Keratinocyte (primary cell): ENCODE results near the gene ATP5IF1. TPM values are rescaled to one million over a fixed set of nuclear protein-coding genes. Genes with fewer than 3 reads are reported as not detected.

Experiments used
- DNase-seq: peaks from one replicate; pipeline ENCODE4 v3.0.0-alpha.2; 2011; ENCODE audit warnings: low read depth, missing footprints, low spot score
- FAIRE-seq: peaks from 2 replicates; lab custom pipeline; 2011; peaks lifted over from hg19 to GRCh38; lab: Jason Lieb, UNC
- H2AFZ ChIP-seq: 2 replicates; pipeline ENCODE4 v1.6.0; 2012; ENCODE audit warnings: low read length, control low read depth, inconsistent platforms; ENCODE audit not compliant: control insufficient read depth
- H3K27ac ChIP-seq: 2 replicates; pipeline ENCODE4 v1.5.1; 2011; ENCODE audit warnings: low read length; ENCODE audit not compliant: control insufficient read depth, insufficient read depth
- H3K27me3 ChIP-seq: 3 replicates; pipeline ENCODE4 v1.6.0; 2011; ENCODE audit warnings: low read length; ENCODE audit not compliant: control insufficient read depth, insufficient read depth; ENCODE audit errors: extremely low read depth
- H3K36me3 ChIP-seq, 2 experiments: 2 replicates in 1 of 2; 3 replicates in 1 of 2; pipeline ENCODE4 v1.5.1; 2011; ENCODE audit warnings: low read length in 2 of 2, mild to moderate bottlenecking in 1 of 2; ENCODE audit not compliant: control insufficient read depth in 2 of 2, insufficient read depth in 2 of 2; ENCODE audit errors: extremely low read depth in 1 of 2
- H3K4me1 ChIP-seq: 3 replicates; pipeline ENCODE4 v1.5.1; 2011; ENCODE audit warnings: low read length; ENCODE audit not compliant: control insufficient read depth, insufficient read depth; ENCODE audit errors: extremely low read depth
- H3K4me2 ChIP-seq: 3 replicates; pipeline ENCODE4 v1.6.0; 2011; ENCODE audit warnings: low read depth, low read length; ENCODE audit not compliant: control insufficient read depth, insufficient read depth; ENCODE audit errors: extremely low read depth
- H3K4me3 ChIP-seq, 3 experiments: fragments of 200-600 bp in 1 of 3; sonication (generic) in 1 of 3; 2 replicates in 2 of 3; 3 replicates in 1 of 3; pipeline ENCODE4 v1.5.1; 2011 to 2016; ENCODE audit warnings: low read length in 3 of 3, mild to moderate bottlenecking in 3 of 3, control low read depth in 2 of 3, inconsistent platforms in 1 of 3, low read depth in 1 of 3, mixed read lengths in 1 of 3, mixed run types in 1 of 3, moderate library complexity in 1 of 3; ENCODE audit not compliant: control insufficient read depth in 2 of 3, insufficient read depth in 2 of 3; ENCODE audit errors: extremely low read depth in 1 of 3
- H3K79me2 ChIP-seq: 2 replicates; pipeline ENCODE4 v1.6.0; 2012; ENCODE audit warnings: low read length; ENCODE audit not compliant: control insufficient read depth, insufficient read depth
- H3K9ac ChIP-seq: 3 replicates; pipeline ENCODE4 v1.6.0; 2011; ENCODE audit warnings: low read length; ENCODE audit not compliant: control insufficient read depth, insufficient read depth; ENCODE audit errors: extremely low read depth
- H3K9me1 ChIP-seq: 3 replicates; pipeline ENCODE4 v1.6.0; 2011; ENCODE audit warnings: low read length; ENCODE audit not compliant: control insufficient read depth, insufficient read depth; ENCODE audit errors: extremely low read depth
- H3K9me3 ChIP-seq: 2 replicates; pipeline ENCODE4 v1.5.1; 2012; ENCODE audit warnings: low read depth, low read length; ENCODE audit not compliant: control insufficient read depth
- H4K20me1 ChIP-seq: 3 replicates; pipeline ENCODE4 v1.6.0; 2011; ENCODE audit warnings: low read length; ENCODE audit not compliant: control insufficient read depth, insufficient read depth; ENCODE audit errors: extremely low read depth
- EZH2 ChIP-seq: IDR thresholded peaks from one replicate; pipeline ENCODE4 v1.6.1; 2012; ENCODE audit warnings: inconsistent platforms, mild to moderate bottlenecking, low read length, moderate library complexity
- dilution Hi-C: fragments of 300-500 bp; cut with MboI; formaldehyde crosslinking; loops from one replicate; pipeline ENCODE4 v1.7.0; 2020; ENCODE audit warnings: low sequenced_read_pairs; ENCODE audit not compliant: extremely low pct_ligation_motif_present
- polyA plus RNA-seq, 5 experiments: library from polyadenylated mRNA; depleted of rRNA in 3 of 5; stranded (reverse) in 3 of 5; stranded (forward) in 1 of 5; unstranded in 1 of 5; fragments of >200 nt; gene quantifications; 1 replicate in 1 of 5; 2 replicates in 3 of 5; 3 replicates in 1 of 5; pipeline versions ENCODE4 v1.2.1 to v1.2.3, GENCODE V29; 2011 to 2012; ENCODE audit warnings: missing spikeins in 2 of 5, low read depth in 1 of 5, low replicate concordance in 1 of 5
- TF ChIP-seq, protein P1 (sequence below), 3 experiments: IDR thresholded peaks in 1 of 3; conservative IDR thresholded peaks in 1 of 3; optimal IDR thresholded peaks in 1 of 3; 2 replicates in 2 of 3; 3 replicates in 1 of 3; pipeline versions ENCODE3 to v1.5.1; 2011; ENCODE audit warnings: low read length in 3 of 3, mild to moderate bottlenecking in 3 of 3, moderate library complexity in 2 of 3, control low read depth in 1 of 3, inconsistent platforms in 1 of 3; ENCODE audit not compliant: insufficient read depth in 2 of 3; ENCODE audit errors: extremely low read depth in 1 of 3

ATP5IF1 gene
- polyA plus RNA-seq, 1 donor (not counting 4 experiments of a cell fraction or from before 2014, with no cell fraction given): 332 TPM

GRCh38 chr1:28272215-28272852 lies 36.4 kb downstream of the ATP5IF1 start:
- H3K4me1 ChIP-seq: no peaks in the 10 kb centered on the region
- H2AFZ ChIP-seq: no peak overlapping the region
- no peak for TF ChIP-seq EZH2
- TF ChIP-seq, protein P1, sequence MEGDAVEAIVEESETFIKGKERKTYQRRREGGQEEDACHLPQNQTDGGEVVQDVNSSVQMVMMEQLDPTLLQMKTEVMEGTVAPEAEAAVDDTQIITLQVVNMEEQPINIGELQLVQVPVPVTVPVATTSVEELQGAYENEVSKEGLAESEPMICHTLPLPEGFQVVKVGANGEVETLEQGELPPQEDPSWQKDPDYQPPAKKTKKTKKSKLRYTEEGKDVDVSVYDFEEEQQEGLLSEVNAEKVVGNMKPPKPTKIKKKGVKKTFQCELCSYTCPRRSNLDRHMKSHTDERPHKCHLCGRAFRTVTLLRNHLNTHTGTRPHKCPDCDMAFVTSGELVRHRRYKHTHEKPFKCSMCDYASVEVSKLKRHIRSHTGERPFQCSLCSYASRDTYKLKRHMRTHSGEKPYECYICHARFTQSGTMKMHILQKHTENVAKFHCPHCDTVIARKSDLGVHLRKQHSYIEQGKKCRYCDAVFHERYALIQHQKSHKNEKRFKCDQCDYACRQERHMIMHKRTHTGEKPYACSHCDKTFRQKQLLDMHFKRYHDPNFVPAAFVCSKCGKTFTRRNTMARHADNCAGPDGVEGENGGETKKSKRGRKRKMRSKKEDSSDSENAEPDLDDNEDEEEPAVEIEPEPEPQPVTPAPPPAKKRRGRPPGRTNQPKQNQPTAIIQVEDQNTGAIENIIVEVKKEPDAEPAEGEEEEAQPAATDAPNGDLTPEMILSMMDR (optimal IDR thresholded peaks at IDR 0.05 in 1 of 3, IDR thresholded peaks at IDR 0.05 in 1 of 3, conservative IDR thresholded peaks at IDR 0.05 in 1 of 3; ENCODE audit: extremely low read depth in 1 of 3, insufficient read depth in 2 of 3, low read length in 3 of 3): no peak
- H3K9me1 ChIP-seq: no peaks in the 10 kb centered on the region
- H3K4me3 ChIP-seq: no peak overlapping the region
- peaks cover 39 to 56% of the 10 kb centered on the region in 2 experiments for H3K36me3 ChIP-seq
- DNase-seq: no peak
- FAIRE-seq: no peak
- dilution Hi-C loops: no loop called here
- no peaks in the 10 kb centered on the region for H3K9me3 ChIP-seq
- no peaks in the 10 kb centered on the region for H3K27me3 ChIP-seq
- H3K79me2 ChIP-seq: peaks cover 32% of the 10 kb centered on the region
- no peak overlapping the region for H3K27ac ChIP-seq
- H3K4me2 ChIP-seq: no peak overlapping the region
- H4K20me1 ChIP-seq: peaks cover 24% of the 10 kb centered on the region
- H3K9ac ChIP-seq: no peak overlapping the region

DNA sequence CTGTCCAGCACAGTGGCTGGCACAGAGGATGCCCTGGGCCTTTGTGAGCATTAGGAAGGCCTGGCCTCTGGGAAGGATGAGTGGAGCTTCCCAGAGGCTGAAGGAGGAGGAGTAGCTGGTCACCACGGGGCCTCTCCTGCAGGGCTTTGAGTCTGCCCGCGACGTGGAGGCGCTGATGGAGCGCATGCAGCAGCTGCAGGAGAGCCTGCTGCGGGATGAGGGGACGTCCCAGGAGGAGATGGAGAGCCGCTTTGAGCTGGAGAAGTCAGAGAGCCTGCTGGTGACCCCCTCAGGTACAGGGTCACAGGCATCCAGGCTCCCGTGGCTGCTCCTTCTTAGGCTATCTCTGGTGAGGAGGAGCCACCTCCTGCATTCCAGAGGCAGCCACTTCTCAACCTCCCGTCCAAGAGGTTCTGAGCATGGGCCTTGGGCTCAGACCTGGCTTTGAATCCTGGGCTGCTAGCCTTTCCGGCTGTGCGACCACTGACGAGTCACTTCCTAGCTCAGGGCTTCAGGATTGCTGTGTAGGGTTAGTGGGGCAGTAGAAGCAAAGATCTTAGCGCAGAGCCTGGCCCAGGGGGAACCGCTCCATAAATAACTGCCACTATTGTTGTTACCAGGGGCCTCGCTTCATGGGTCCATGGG lies 37.4 kb downstream of the ATP5IF1 start:
- FAIRE-seq: no peak
- dilution Hi-C loops: no loop called here

More for the DNA sequence above, 37.4 kb downstream of the ATP5IF1 start:
- Histone ChIP-seq H3K27ac (no peak overlapping the region), H3K9ac (no peak overlapping the region), H3K9me3 (no peaks in the 10 kb centered on the region), H4K20me1 (peaks cover 14% of the 10 kb centered on the region), H3K4me3 (no peak overlapping the region), H2AFZ (no peak overlapping the region), H3K9me1 (no peaks in the 10 kb centered on the region), H3K36me3 (peaks cover 43 to 57% of the 10 kb centered on the region in 2 experiments), H3K4me1 (no peaks in the 10 kb centered on the region), H3K27me3 (no peaks in the 10 kb centered on the region), H3K79me2 (peaks cover 22% of the 10 kb centered on the region), H3K4me2 (no peak overlapping the region)
- TF ChIP-seq, protein P1 (optimal IDR thresholded peaks at IDR 0.05 in 1 of 3, IDR thresholded peaks at IDR 0.05 in 1 of 3, conservative IDR thresholded peaks at IDR 0.05 in 1 of 3; ENCODE audit: extremely low read depth in 1 of 3, insufficient read depth in 2 of 3, low read length in 3 of 3): no peak
- TF ChIP-seq EZH2: no peak
- no peak for DNase-seq
